Cardiac muscle cell (in vitro differentiated cells and primary cell): ENCODE data around the gene CMTM4. TPM values are rescaled to one million over a fixed set of nuclear protein-coding genes. Genes with fewer than 3 reads are reported as not detected.

Experiments
- DNase-seq, 2 donors: peaks; one replicate each; pipeline versions ENCODE4 v3.0.0 to v3.0.0-alpha.2; 2010 to 2017; ENCODE audit warnings: low read depth in 1 of 2, low spot score in 1 of 2
- H3K27ac ChIP-seq: fragments of 200-600 bp; sonication (generic); 2 replicates; pipeline ENCODE4 v1.5.1; 2016
- H3K27me3 ChIP-seq: fragments of 200-600 bp; sonication (generic); 2 replicates; pipeline ENCODE4 v1.6.0; 2016; ENCODE audit warnings: control low read depth
- H3K36me3 ChIP-seq: fragments of 200-600 bp; sonication (generic); 2 replicates; pipeline ENCODE4 v1.5.1; 2016; ENCODE audit warnings: control low read depth
- H3K4me1 ChIP-seq: fragments of 200-600 bp; sonication (generic); 2 replicates; pipeline ENCODE4 v1.8.1; 2017; ENCODE audit warnings: low read depth, mild to moderate bottlenecking, mixed run types
- H3K4me3 ChIP-seq: fragments of 200-600 bp; sonication (generic); 2 replicates; pipeline ENCODE4 v1.5.1; 2016; ENCODE audit warnings: mild to moderate bottlenecking
- H3K9me3 ChIP-seq: fragments of 200-600 bp; sonication (generic); 2 replicates; pipeline ENCODE4 v1.5.1; 2017; ENCODE audit warnings: low read depth, mild to moderate bottlenecking, control low read depth
- polyA plus RNA-seq: library from polyadenylated mRNA; unstranded; fragments of >200 nt; fragmentation: Nextera tagmentation; extraction: Ambion mirVana; gene quantifications from 2 replicates; pipeline ENCODE4 v1.2.1, GENCODE V29; 2016
- total RNA-seq: library from RNA; depleted of rRNA; stranded (reverse); fragments of >200 nt; gene quantifications from 2 replicates; pipeline ENCODE4 v1.2.3, GENCODE V29; 2016
- TF ChIP-seq, protein P1 (sequence below): IDR thresholded peaks from 2 replicates; pipeline ENCODE4 v1.5.1; 2012; ENCODE audit warnings: low read depth, mild to moderate bottlenecking, low read length

Gene CMTM4
- total and polyA plus RNA-seq, 2 experiments from 2014 or later, result 19.7 to 61.6 TPM

DNA sequence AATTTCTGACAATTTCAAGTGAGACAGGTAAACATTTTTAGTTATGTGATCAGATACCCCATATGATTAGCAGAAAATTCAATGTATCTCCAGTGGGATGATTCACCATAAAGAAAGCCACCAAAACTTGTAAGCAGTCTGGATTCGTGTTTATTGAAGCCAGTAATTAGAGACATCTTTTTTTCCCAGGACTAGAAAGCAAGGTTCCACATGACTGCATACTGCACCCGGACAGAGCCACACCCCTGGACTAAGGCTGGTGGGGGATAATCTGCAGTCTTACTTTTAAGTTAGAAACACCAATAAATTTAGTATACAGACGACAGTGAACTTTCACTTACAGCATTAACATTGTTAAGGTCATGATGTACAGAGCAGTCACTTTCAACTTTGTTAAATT is 24.2 kb upstream of the CMTM4 start:
- peaks cover 46% of the 10 kb centered on the region for H3K36me3 ChIP-seq
- no peaks in the 10 kb centered on the region for H3K9me3 ChIP-seq
- DNase-seq, result no peak
- no peak overlapping the region for H3K4me3 ChIP-seq
- TF ChIP-seq, protein P1, sequence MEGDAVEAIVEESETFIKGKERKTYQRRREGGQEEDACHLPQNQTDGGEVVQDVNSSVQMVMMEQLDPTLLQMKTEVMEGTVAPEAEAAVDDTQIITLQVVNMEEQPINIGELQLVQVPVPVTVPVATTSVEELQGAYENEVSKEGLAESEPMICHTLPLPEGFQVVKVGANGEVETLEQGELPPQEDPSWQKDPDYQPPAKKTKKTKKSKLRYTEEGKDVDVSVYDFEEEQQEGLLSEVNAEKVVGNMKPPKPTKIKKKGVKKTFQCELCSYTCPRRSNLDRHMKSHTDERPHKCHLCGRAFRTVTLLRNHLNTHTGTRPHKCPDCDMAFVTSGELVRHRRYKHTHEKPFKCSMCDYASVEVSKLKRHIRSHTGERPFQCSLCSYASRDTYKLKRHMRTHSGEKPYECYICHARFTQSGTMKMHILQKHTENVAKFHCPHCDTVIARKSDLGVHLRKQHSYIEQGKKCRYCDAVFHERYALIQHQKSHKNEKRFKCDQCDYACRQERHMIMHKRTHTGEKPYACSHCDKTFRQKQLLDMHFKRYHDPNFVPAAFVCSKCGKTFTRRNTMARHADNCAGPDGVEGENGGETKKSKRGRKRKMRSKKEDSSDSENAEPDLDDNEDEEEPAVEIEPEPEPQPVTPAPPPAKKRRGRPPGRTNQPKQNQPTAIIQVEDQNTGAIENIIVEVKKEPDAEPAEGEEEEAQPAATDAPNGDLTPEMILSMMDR, result no peak
- H3K4me1 ChIP-seq, result peaks cover 2% of the 10 kb centered on the region
- H3K27me3 ChIP-seq, result no peaks in the 10 kb centered on the region
- no peak overlapping the region for H3K27ac ChIP-seq

DNA sequence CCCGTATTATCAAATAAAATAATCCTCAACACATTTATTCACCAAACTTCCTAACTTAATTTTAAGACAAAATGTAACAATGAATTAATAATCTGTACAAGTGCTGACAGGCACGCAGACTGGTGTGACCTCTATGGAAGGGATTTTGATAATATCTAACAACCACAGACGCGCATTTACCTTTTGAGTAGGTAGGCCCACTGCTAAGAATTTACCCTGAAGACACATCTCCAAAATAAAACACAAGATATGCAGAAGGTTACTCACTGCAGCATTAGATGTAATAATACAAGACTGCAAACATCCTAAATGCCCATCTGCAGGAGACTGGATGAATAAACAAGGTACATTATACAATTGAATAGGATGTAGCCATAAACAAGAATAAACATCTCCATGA is 22.7 kb upstream of the CMTM4 start:
- Histone ChIP-seq H3K4me3 (no peak overlapping the region), H3K9me3 (no peaks in the 10 kb centered on the region), H3K4me1 (no peaks in the 10 kb centered on the region), H3K36me3 (peaks cover 31% of the 10 kb centered on the region), H3K27me3 (no peaks in the 10 kb centered on the region), H3K27ac (no peak overlapping the region)
- DNase-seq, result no peak
- TF ChIP-seq, protein P1, result no peak

- peaks cover 17% of the 10 kb centered on the region for H3K36me3 ChIP-seq
- DNase-seq, result no peak
- no peaks in the 10 kb centered on the region for H3K9me3 ChIP-seq
- no peaks in the 10 kb centered on the region for H3K27me3 ChIP-seq
- H3K4me3 ChIP-seq, result no peak overlapping the region
- no peaks in the 10 kb centered on the region for H3K4me1 ChIP-seq
- peak overlapping the region; percentile 31 for H3K27ac ChIP-seq
- TF ChIP-seq, protein P1, result no peak
These were observed 21.2 kb upstream of the CMTM4 start for GRCh38 chr16:66717776-66718175.

- no peaks in the 10 kb centered on the region for H3K4me1 ChIP-seq
- H3K9me3 ChIP-seq, result no peaks in the 10 kb centered on the region
- H3K27me3 ChIP-seq, result no peaks in the 10 kb centered on the region
- peak overlapping the region; percentile 31 for H3K27ac ChIP-seq
- H3K36me3 ChIP-seq, result peaks cover 12% of the 10 kb centered on the region
- peak in 1 of 2 donors; percentile 67 for DNase-seq
- no peak overlapping the region for H3K4me3 ChIP-seq
- TF ChIP-seq, protein P1, result peak; percentile 81
These were observed 20.7 kb upstream of the CMTM4 start for GRCh38 chr16:66717112-66717675.

DNA sequence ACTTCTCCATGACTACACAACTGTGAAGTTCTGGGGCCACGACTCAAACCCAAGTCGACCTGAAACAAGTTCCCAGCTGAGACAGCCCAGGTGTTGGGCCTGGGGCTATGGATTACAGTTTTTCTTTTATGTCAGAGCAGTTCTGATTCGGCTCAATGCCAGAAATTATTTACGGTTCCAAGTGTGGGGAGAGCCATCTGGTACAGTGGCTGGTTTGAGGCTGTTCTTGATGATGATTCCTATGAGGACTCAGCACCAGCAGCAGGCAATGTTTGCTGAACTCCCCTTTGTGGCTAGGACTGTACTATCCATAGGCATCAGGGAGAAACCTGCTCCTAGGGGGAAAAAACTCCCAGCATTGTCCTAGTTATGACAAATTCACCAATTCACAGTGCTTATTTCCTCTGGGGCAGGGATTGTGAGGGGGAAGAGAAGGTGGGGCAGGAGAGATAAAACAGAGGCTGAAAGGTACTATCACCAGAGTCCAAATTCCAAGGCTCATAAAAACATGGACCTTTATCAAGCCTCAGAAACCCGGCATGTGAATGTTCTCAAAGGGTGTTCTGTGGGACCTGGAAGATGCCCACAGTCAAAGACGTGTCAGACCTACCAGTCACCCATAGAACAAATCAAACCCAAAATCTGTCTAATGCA is 18.2 kb upstream of the CMTM4 start:
- H3K27me3 ChIP-seq, result no peaks in the 10 kb centered on the region
- H3K4me1 ChIP-seq, result no peaks in the 10 kb centered on the region
- no peaks in the 10 kb centered on the region for H3K36me3 ChIP-seq
- TF ChIP-seq, protein P1, result no peak
- no peak overlapping the region for H3K27ac ChIP-seq
- no peak for DNase-seq
- no peaks in the 10 kb centered on the region for H3K9me3 ChIP-seq
- no peak overlapping the region for H3K4me3 ChIP-seq
